Dendritic cell treated with granulocyte-macrophage colony-stimulating factor and Interleukin-4, amounts not matched to agents 40 ng/mL and 50 ng/mL, for 4 days (primary cell): Measurements from ENCODE around the gene CRACDL.

Source experiments
- H3K27ac Mint-ChIP-seq: one replicate; pipeline ENCODE4 v1.8.0; 2022; ENCODE audit warnings: mild to moderate bottlenecking, mixed read lengths
- H3K27me3 Mint-ChIP-seq: one replicate; pipeline ENCODE4 v1.8.0; 2022; ENCODE audit warnings: mild to moderate bottlenecking, mixed read lengths
- H3K36me3 Mint-ChIP-seq: one replicate; pipeline ENCODE4 v1.8.0; 2022; ENCODE audit warnings: low read depth, mixed read lengths
- H3K4me1 Mint-ChIP-seq: one replicate; pipeline ENCODE4 v1.8.0; 2022; ENCODE audit warnings: low read depth, mixed read lengths
- H3K4me3 Mint-ChIP-seq: one replicate; pipeline ENCODE4 v1.8.0; 2022; ENCODE audit warnings: mild to moderate bottlenecking, moderate library complexity, mixed read lengths
- H3K9me3 Mint-ChIP-seq: one replicate; pipeline ENCODE4 v1.8.0; 2022; ENCODE audit warnings: mixed read lengths
- intact Hi-C: fragments of 100-400 bp; cut with micrococcal nuclease; formaldehyde crosslinking; loops from one replicate; pipeline ENCODE4 v1.15.0; 2022

CRACDL gene

GRCh38 chr2:98914713-98915580 is 21.1 kb downstream of the CRACDL start:
- H3K27ac Mint-ChIP-seq = no peak overlapping the region
- intact Hi-C loops = no loop called here
- no peaks in the 10 kb centered on the region for H3K9me3 Mint-ChIP-seq
- H3K27me3 Mint-ChIP-seq = peaks cover 12% of the 10 kb centered on the region
- no peaks in the 10 kb centered on the region for H3K36me3 Mint-ChIP-seq
- peaks cover 2% of the 10 kb centered on the region for H3K4me1 Mint-ChIP-seq
- no peak overlapping the region for H3K4me3 Mint-ChIP-seq

- H3K9me3 Mint-ChIP-seq = no peaks in the 10 kb centered on the region
- no peaks in the 10 kb centered on the region for H3K36me3 Mint-ChIP-seq
- H3K4me1 Mint-ChIP-seq = peaks cover 10% of the 10 kb centered on the region
- no peak overlapping the region for H3K27ac Mint-ChIP-seq
- intact Hi-C loops = no loop called here
- H3K27me3 Mint-ChIP-seq = peaks cover 12% of the 10 kb centered on the region
- H3K4me3 Mint-ChIP-seq = no peak overlapping the region
Observed at GRCh38 chr2:98913916-98914712, 21.9 kb downstream of the CRACDL start.

GRCh38 chr2:98912957-98913915 is 22.8 kb downstream of the CRACDL start:
- H3K27me3 Mint-ChIP-seq = peaks cover 12% of the 10 kb centered on the region
- no peaks in the 10 kb centered on the region for H3K9me3 Mint-ChIP-seq
- peaks cover 19% of the 10 kb centered on the region for H3K4me1 Mint-ChIP-seq
- no peak overlapping the region for H3K4me3 Mint-ChIP-seq
- H3K27ac Mint-ChIP-seq = no peak overlapping the region
- intact Hi-C loops = no loop called here
- no peaks in the 10 kb centered on the region for H3K36me3 Mint-ChIP-seq

- Mint-ChIP-seq H3K4me3 (no peak overlapping the region), H3K27ac (no peak overlapping the region), H3K36me3 (no peaks in the 10 kb centered on the region), H3K27me3 (peaks cover 12% of the 10 kb centered on the region), H3K4me1 (peaks cover 21% of the 10 kb centered on the region), H3K9me3 (no peaks in the 10 kb centered on the region)
- intact Hi-C loops = no loop called here
Observed at GRCh38 chr2:98912221-98912851, 23.7 kb downstream of the CRACDL start.

- Mint-ChIP-seq H3K27ac (no peak overlapping the region), H3K36me3 (no peaks in the 10 kb centered on the region), H3K27me3 (peaks cover 12% of the 10 kb centered on the region), H3K4me1 (peaks cover 21% of the 10 kb centered on the region), H3K9me3 (no peaks in the 10 kb centered on the region), H3K4me3 (no peak overlapping the region)
- intact Hi-C loops = no loop called here
Observed at GRCh38 chr2:98911376-98912154, 24.5 kb downstream of the CRACDL start.

- H3K9me3 Mint-ChIP-seq = no peaks in the 10 kb centered on the region
- intact Hi-C loops = no loop called here
- H3K36me3 Mint-ChIP-seq = no peaks in the 10 kb centered on the region
- peaks cover 12% of the 10 kb centered on the region for H3K27me3 Mint-ChIP-seq
- H3K4me3 Mint-ChIP-seq = no peak overlapping the region
- no peak overlapping the region for H3K27ac Mint-ChIP-seq
- H3K4me1 Mint-ChIP-seq = peaks cover 21% of the 10 kb centered on the region
Observed at GRCh38 chr2:98911126-98911375, 25.0 kb downstream of the CRACDL start.

GRCh38 chr2:98910349-98911125 is 25.5 kb downstream of the CRACDL start:
- peaks cover 21% of the 10 kb centered on the region for H3K4me1 Mint-ChIP-seq
- H3K9me3 Mint-ChIP-seq = no peaks in the 10 kb centered on the region
- intact Hi-C loops = no loop called here
- H3K27ac Mint-ChIP-seq = no peak overlapping the region
- H3K4me3 Mint-ChIP-seq = no peak overlapping the region
- peaks cover 12% of the 10 kb centered on the region for H3K27me3 Mint-ChIP-seq
- no peaks in the 10 kb centered on the region for H3K36me3 Mint-ChIP-seq

- no peak overlapping the region for H3K4me3 Mint-ChIP-seq
- H3K36me3 Mint-ChIP-seq = no peaks in the 10 kb centered on the region
- H3K9me3 Mint-ChIP-seq = no peaks in the 10 kb centered on the region
- peaks cover 9% of the 10 kb centered on the region for H3K27me3 Mint-ChIP-seq
- no peak overlapping the region for H3K27ac Mint-ChIP-seq
- intact Hi-C loops = no loop called here
- H3K4me1 Mint-ChIP-seq = peaks cover 21% of the 10 kb centered on the region
Observed at GRCh38 chr2:98909317-98910211, 26.5 kb downstream of the CRACDL start.

GRCh38 chr2:98908931-98909316 is 27.1 kb downstream of the CRACDL start:
- intact Hi-C loops = no loop called here
- H3K4me1 Mint-ChIP-seq = peaks cover 21% of the 10 kb centered on the region
- H3K36me3 Mint-ChIP-seq = no peaks in the 10 kb centered on the region
- peaks cover 9% of the 10 kb centered on the region for H3K27me3 Mint-ChIP-seq
- no peaks in the 10 kb centered on the region for H3K9me3 Mint-ChIP-seq
- no peak overlapping the region for H3K4me3 Mint-ChIP-seq
- H3K27ac Mint-ChIP-seq = no peak overlapping the region

GRCh38 chr2:98907966-98908905 is 27.8 kb downstream of the CRACDL start:
- peaks cover 21% of the 10 kb centered on the region for H3K4me1 Mint-ChIP-seq
- no peak overlapping the region for H3K4me3 Mint-ChIP-seq
- H3K27me3 Mint-ChIP-seq = peaks cover 6% of the 10 kb centered on the region
- H3K27ac Mint-ChIP-seq = no peak overlapping the region
- H3K9me3 Mint-ChIP-seq = no peaks in the 10 kb centered on the region
- intact Hi-C loops = no loop called here
- no peaks in the 10 kb centered on the region for H3K36me3 Mint-ChIP-seq

- Mint-ChIP-seq H3K27me3 (peaks cover 4% of the 10 kb centered on the region), H3K4me3 (no peak overlapping the region)
- intact Hi-C loops = no loop called here
Observed at GRCh38 chr2:98907385-98907784, 28.6 kb downstream of the CRACDL start.

More at GRCh38 chr2:98907385-98907784, 28.6 kb downstream of the CRACDL start:
- H3K36me3 Mint-ChIP-seq = no peaks in the 10 kb centered on the region
- no peak overlapping the region for H3K27ac Mint-ChIP-seq
- H3K4me1 Mint-ChIP-seq = peaks cover 21% of the 10 kb centered on the region
- H3K9me3 Mint-ChIP-seq = no peaks in the 10 kb centered on the region
